H9 (cell line): ENCODE results near the gene GPR153. TPM values are rescaled to one million over a fixed set of nuclear protein-coding genes. Genes with fewer than 3 reads are reported as not detected.
A peak's percentile ranks its signal among the peaks of the same experiment; 100 is the strongest.

ENCODE experiments used
- DNase-seq: peaks from one replicate; pipeline ENCODE4 v3.0.0-alpha.2; 2017
- H2AFZ ChIP-seq: one replicate; pipeline ENCODE4 v1.6.1; 2013; ENCODE audit warnings: mild to moderate bottlenecking, low read length, control low read depth, moderate library complexity
- H2AK5ac ChIP-seq: 2 replicates; pipeline ENCODE4 v1.6.1; 2013; ENCODE audit warnings: low read length, control low read depth, mixed read lengths; ENCODE audit not compliant: insufficient read length
- H2BK120ac ChIP-seq: one replicate; pipeline ENCODE4 v1.6.1; 2013; ENCODE audit warnings: low read depth, mild to moderate bottlenecking, low read length, control low read depth, inconsistent platforms; ENCODE audit not compliant: poor library complexity, severe bottlenecking
- H2BK12ac ChIP-seq: 2 replicates; pipeline ENCODE4 v1.6.1; 2013; ENCODE audit warnings: low read length, control low read depth, mixed read lengths, low read depth; ENCODE audit not compliant: insufficient read length
- H2BK15ac ChIP-seq: 2 replicates; pipeline ENCODE4 v1.6.1; 2013; ENCODE audit warnings: low read depth, low read length, control low read depth
- H2BK20ac ChIP-seq: one replicate; pipeline ENCODE4 v1.6.1; 2013; ENCODE audit warnings: low read depth, mild to moderate bottlenecking, low read length, control low read depth, inconsistent platforms; ENCODE audit not compliant: poor library complexity, severe bottlenecking
- H2BK5ac ChIP-seq: 2 replicates; pipeline ENCODE4 v1.6.1; 2013; ENCODE audit warnings: low read length, control low read depth, mixed read lengths; ENCODE audit not compliant: insufficient read length
- H3K14ac ChIP-seq: 2 replicates; pipeline ENCODE4 v1.6.1; 2013; ENCODE audit warnings: low read length, control low read depth; ENCODE audit not compliant: insufficient read depth
- H3K18ac ChIP-seq: 2 replicates; pipeline ENCODE4 v1.6.1; 2013; ENCODE audit warnings: low read depth, mild to moderate bottlenecking, mixed read lengths, low read length, control low read depth; ENCODE audit not compliant: insufficient read length
- H3K23ac ChIP-seq: 2 replicates; pipeline ENCODE4 v1.6.1; 2013; ENCODE audit warnings: low read length, control low read depth, mixed read lengths, low read depth; ENCODE audit not compliant: insufficient read length
- H3K23me2 ChIP-seq: 2 replicates; pipeline ENCODE4 v1.6.1; 2013; ENCODE audit warnings: low read depth, mild to moderate bottlenecking, mixed read lengths, low read length, control low read depth; ENCODE audit not compliant: insufficient read length, poor library complexity, severe bottlenecking
- H3K27ac ChIP-seq: 2 replicates; pipeline ENCODE4 v1.5.1; 2013; ENCODE audit warnings: low read length, control low read depth, mixed read lengths, low read depth; ENCODE audit not compliant: insufficient read length
- H3K27me3 ChIP-seq: 2 replicates; pipeline ENCODE4 v1.6.1; 2013; ENCODE audit warnings: low read length, control low read depth, inconsistent platforms; ENCODE audit not compliant: insufficient read depth
- H3K4ac ChIP-seq: 2 replicates; pipeline ENCODE4 v1.6.1; 2013; ENCODE audit warnings: low read depth, mild to moderate bottlenecking, control low read depth, inconsistent platforms, low read length, moderate library complexity
- H3K4me1 ChIP-seq: 2 replicates; pipeline ENCODE4 v1.6.1; 2013; ENCODE audit warnings: low read length, control low read depth, inconsistent platforms; ENCODE audit not compliant: insufficient read depth
- H3K4me2 ChIP-seq: 2 replicates; pipeline ENCODE4 v1.6.1; 2013; ENCODE audit warnings: low read length, control low read depth, mixed read lengths; ENCODE audit not compliant: insufficient read length, insufficient read depth
- H3K56ac ChIP-seq: 2 replicates; pipeline ENCODE4 v1.6.1; 2013; ENCODE audit warnings: low read depth, mild to moderate bottlenecking, mixed read lengths, low read length, control low read depth; ENCODE audit not compliant: insufficient read length
- H3K79me1 ChIP-seq: 2 replicates; pipeline ENCODE4 v1.6.1; 2013; ENCODE audit warnings: low read depth, mild to moderate bottlenecking, moderate library complexity, low read length, control low read depth, inconsistent platforms; ENCODE audit not compliant: insufficient read depth, poor library complexity, severe bottlenecking
- H3K79me2 ChIP-seq: 2 replicates; pipeline ENCODE4 v1.6.1; 2013; ENCODE audit warnings: low read length, control low read depth, inconsistent platforms; ENCODE audit not compliant: insufficient read depth
- H3K9ac ChIP-seq: 2 replicates; pipeline ENCODE4 v1.6.1; 2013; ENCODE audit warnings: low read length, control low read depth, mixed read lengths; ENCODE audit not compliant: insufficient read length; ENCODE audit errors: extremely low read depth
- H3K9me3 ChIP-seq: one replicate; pipeline ENCODE4 v1.6.1; 2013; ENCODE audit warnings: low read depth, low read length, inconsistent platforms; ENCODE audit not compliant: control insufficient read depth
- H3T11ph ChIP-seq: one replicate; pipeline ENCODE4 v1.6.1; 2013; ENCODE audit warnings: mild to moderate bottlenecking, low read length, control low read depth, inconsistent platforms
- H4K20me1 ChIP-seq: one replicate; pipeline ENCODE4 v1.6.1; 2013; ENCODE audit not compliant: control insufficient read depth, insufficient read length, insufficient read depth
- H4K5ac ChIP-seq: 2 replicates; pipeline ENCODE4 v1.6.1; 2013; ENCODE audit warnings: low read depth, mild to moderate bottlenecking, mixed read lengths, low read length, control low read depth; ENCODE audit not compliant: insufficient read length
- H4K8ac ChIP-seq: replicated peaks from 2 replicates; pipeline ENCODE4 v1.6.1; 2013; ENCODE audit warnings: low read length, control low read depth, mixed read lengths, low read depth; ENCODE audit not compliant: insufficient read length
- H4K91ac ChIP-seq: 2 replicates; pipeline ENCODE4 v1.6.1; 2013; ENCODE audit warnings: low read depth, mild to moderate bottlenecking, moderate library complexity, mixed read lengths, low read length, control low read depth; ENCODE audit not compliant: insufficient read length
- H3K27ac Mint-ChIP-seq, 3 experiments: 2 replicates in 2 of 3; 3 replicates in 1 of 3; pipeline ENCODE4 v1.8.0; 2020 to 2021; ENCODE audit warnings: mixed read lengths in 3 of 3, mild to moderate bottlenecking in 1 of 3, moderate library complexity in 1 of 3
- H3K27me3 Mint-ChIP-seq: 2 replicates; pipeline ENCODE4 v1.8.0; 2021; ENCODE audit warnings: low read depth, mild to moderate bottlenecking, moderate library complexity, mixed read lengths
- H3K36me3 Mint-ChIP-seq, 3 experiments: 2 replicates in 2 of 3; 3 replicates in 1 of 3; pipeline ENCODE4 v1.8.0; 2020 to 2021; ENCODE audit warnings: low read depth in 3 of 3, mixed read lengths in 3 of 3; ENCODE audit not compliant: insufficient read depth in 1 of 3
- H3K4me1 Mint-ChIP-seq, 2 experiments: 2 replicates each; pipeline ENCODE4 v1.8.0; 2020; ENCODE audit warnings: mixed read lengths in 2 of 2
- H3K4me3 Mint-ChIP-seq, 2 experiments: 2 replicates in 1 of 2; 3 replicates in 1 of 2; pipeline ENCODE4 v1.8.0; 2020 to 2021; ENCODE audit warnings: mild to moderate bottlenecking in 2 of 2, mixed read lengths in 2 of 2, moderate library complexity in 1 of 2
- H3K9me3 Mint-ChIP-seq, 2 experiments: 2 replicates in 1 of 2; 3 replicates in 1 of 2; pipeline ENCODE4 v1.8.0; 2020; ENCODE audit warnings: mild to moderate bottlenecking in 2 of 2, mixed read lengths in 2 of 2, moderate library complexity in 1 of 2
- CTCF ChIP-seq: fragments of 200-600 bp; sonication (generic); conservative IDR thresholded peaks from 3 replicates; pipeline ENCODE4 v1.8.0; 2021; ENCODE audit warnings: antibody characterized with exemption, mild to moderate bottlenecking
- WGBS: extraction: QIAGEN DNeasy Blood & Tissue Kit; methylation state at CpG from one replicate; pipeline ENCODE4 v1.1.7; 2013; ENCODE audit warnings: missing lambda C conversion rate, low lambda C conversion rate, mixed read lengths; ENCODE audit not compliant: insufficient read length; ENCODE audit errors: extremely low coverage; 5-methylcytosine and 5-hydroxymethylcytosine counted together
- total RNA-seq: library from RNA; stranded (reverse); gene quantifications from 2 replicates; pipeline ENCODE4 v1.2.1, GENCODE V29; 2021

GPR153 gene
- total RNA-seq, 1 experiment from 2014 or later = 8.9 TPM

GRCh38 chr1:6207921-6208320 lies 53.0 kb downstream of the GPR153 start:
- Mint-ChIP-seq H3K27ac (no peak overlapping the region), H3K9me3 (no peaks in the 10 kb centered on the region), H3K4me1 (peaks cover 7 to 27% of the 10 kb centered on the region in 2 experiments), H3K4me3 (peak overlapping the region in 1 of 2 experiments; percentile 60; a peak in 3 of 5 replicates), H3K27me3 (peaks cover 43% of the 10 kb centered on the region), H3K36me3 (no peaks in the 10 kb centered on the region)
- Histone ChIP-seq H4K5ac (no peak overlapping the region), H3K23me2 (peaks cover 19% of the 10 kb centered on the region), H3K27me3 (no peaks in the 10 kb centered on the region; the same call in 1 of the 2 replicates), H3K27ac (no peak overlapping the region), H3K4me2 (no peak overlapping the region), H4K8ac (no peak overlapping the region), H3K4ac (no peak overlapping the region), H2BK15ac (no peak overlapping the region), H3K23ac (no peak overlapping the region), H3K4me1 (no peaks in the 10 kb centered on the region), H3K9me3 (no peaks in the 10 kb centered on the region), H2BK20ac (no peak overlapping the region), H4K20me1 (no peaks in the 10 kb centered on the region), H3T11ph (no peak overlapping the region), H2BK12ac (no peak overlapping the region), H3K79me1 (no peaks in the 10 kb centered on the region), H3K9ac (no peak overlapping the region), H2AK5ac (no peak overlapping the region), H4K91ac (no peak overlapping the region), H2AFZ (no peak overlapping the region), H3K14ac (no peak overlapping the region), H2BK5ac (no peak overlapping the region), H3K56ac (no peak overlapping the region), H2BK120ac (no peak overlapping the region), H3K18ac (no peak overlapping the region), H3K79me2 (no peaks in the 10 kb centered on the region)
- WGBS = no CpG with 5 or more reads among the region's 10 CpGs
- TF ChIP-seq CTCF = no peak
- DNase-seq = no peak
